HepG2 (cell line): Measurements from ENCODE around the gene C3orf22. TPM values are rescaled to one million over a fixed set of nuclear protein-coding genes. Genes with fewer than 3 reads are reported as not detected.
A peak's percentile ranks its signal among the peaks of the same experiment; 100 is the strongest.

Source experiments
- ADNP ChIP-seq: sonication (generic); formaldehyde crosslinking; IDR thresholded peaks from 2 replicates; pipeline ENCODE4 v1.4.0; 2020; ENCODE audit warnings: missing genetic modification reagents
- ATAD3A ChIP-seq: sonication (generic); formaldehyde crosslinking; IDR thresholded peaks from 2 replicates; pipeline ENCODE4 v1.4.0; 2020; ENCODE audit warnings: missing genetic modification reagents
- CENPT ChIP-seq: sonication (generic); formaldehyde crosslinking; IDR thresholded peaks from 2 replicates; pipeline ENCODE4 v1.8.0; 2022; ENCODE audit warnings: low read depth, mild to moderate bottlenecking, moderate library complexity, missing genetic modification reagents
- CREB1 ChIP-seq, 2 experiments: fragments of 450-650 bp in 1 of 2; IDR thresholded peaks; 2 replicates each; pipeline ENCODE4 v1.6.1; 2016 to 2017; ENCODE audit warnings: control low read depth in 1 of 2, mild to moderate bottlenecking in 1 of 2, missing compliant biosample characterization in 1 of 2, missing genetic modification characterization in 1 of 2
- FLYWCH1 ChIP-seq: sonication (generic); formaldehyde crosslinking; IDR thresholded peaks from 2 replicates; pipeline ENCODE4 v1.8.1; 2023; ENCODE audit warnings: mild to moderate bottlenecking, missing genetic modification reagents
- HES4 ChIP-seq: sonication (generic); formaldehyde crosslinking; IDR thresholded peaks from 2 replicates; pipeline ENCODE4 v1.9.0; 2021; ENCODE audit warnings: mild to moderate bottlenecking, missing genetic modification reagents, borderline replicate concordance
- HNRNPK ChIP-seq: fragments of 200-400 bp; formaldehyde crosslinking; IDR thresholded peaks from 2 replicates; pipeline ENCODE4 v1.6.1; 2018; ENCODE audit warnings: low read length, low read depth, moderate library complexity, mild to moderate bottlenecking; ENCODE audit not compliant: poor library complexity, severe bottlenecking
- HOXA7 ChIP-seq: sonication (generic); formaldehyde crosslinking; IDR thresholded peaks from 2 replicates; pipeline ENCODE4 v1.8.1; 2022; ENCODE audit warnings: mild to moderate bottlenecking, missing genetic modification reagents, moderate library complexity
- KAT2B ChIP-seq: fragments of 150-350 bp; IDR thresholded peaks from 2 replicates; pipeline ENCODE4 v1.6.1; 2014; ENCODE audit warnings: low read depth, low read length, borderline replicate concordance
- KDM5A ChIP-seq: fragments of 200-600 bp; sonication (generic); IDR thresholded peaks from 2 replicates; pipeline ENCODE4 v1.7.0; 2018; ENCODE audit warnings: antibody characterized with exemption, mild to moderate bottlenecking, low read length, borderline replicate concordance
- MAFF ChIP-seq: IDR thresholded peaks from 2 replicates; pipeline ENCODE4 v1.6.1; 2011; ENCODE audit warnings: low read depth, low read length, improper control_type of control experiment
- NFYC ChIP-seq: IDR thresholded peaks from 2 replicates; pipeline ENCODE4 v1.6.1; 2016; ENCODE audit warnings: missing genetic modification reagents, missing compliant biosample characterization
- PAWR ChIP-seq: sonication (generic); formaldehyde crosslinking; IDR thresholded peaks from 2 replicates; pipeline ENCODE4 v1.4.0; 2020; ENCODE audit warnings: missing genetic modification reagents, mild to moderate bottlenecking, borderline replicate concordance
- PHF8 ChIP-seq: sonication (generic); formaldehyde crosslinking; IDR thresholded peaks from 2 replicates; pipeline ENCODE4 v1.5.0; 2020; ENCODE audit warnings: missing genetic modification reagents
- POLR2AphosphoS5 ChIP-seq: IDR thresholded peaks from 2 replicates; pipeline ENCODE4 v1.6.1; 2012; ENCODE audit warnings: low read depth, low read length
- RXRB ChIP-seq: IDR thresholded peaks from 2 replicates; pipeline ENCODE4 v1.6.1; 2016; ENCODE audit warnings: borderline replicate concordance, missing genetic modification reagents, missing compliant biosample characterization
- SAP130 ChIP-seq: IDR thresholded peaks from 2 replicates; pipeline ENCODE4 v1.6.1; 2016; ENCODE audit warnings: low read depth
- SP5 ChIP-seq: IDR thresholded peaks from 2 replicates; pipeline ENCODE4 v1.6.1; 2016; ENCODE audit warnings: low read depth, borderline replicate concordance
- SRF ChIP-seq: IDR thresholded peaks from 2 replicates; pipeline ENCODE4 v1.6.1; 2011; ENCODE audit warnings: mild to moderate bottlenecking, low read depth, low read length, moderate library complexity
- YEATS4 ChIP-seq: sonication (generic); formaldehyde crosslinking; IDR thresholded peaks from 2 replicates; pipeline ENCODE4 v1.4.0; 2020; ENCODE audit warnings: missing genetic modification reagents, borderline replicate concordance
- ZBTB38 ChIP-seq: sonication (generic); formaldehyde crosslinking; IDR thresholded peaks from 2 replicates; pipeline ENCODE4 v1.5.1; 2020; ENCODE audit warnings: mild to moderate bottlenecking, missing genetic modification reagents
- ZFP62 ChIP-seq: sonication (generic); formaldehyde crosslinking; IDR thresholded peaks from 2 replicates; pipeline ENCODE4 v1.4.0; 2020; ENCODE audit warnings: missing genetic modification reagents
- ZGPAT ChIP-seq: IDR thresholded peaks from 2 replicates; pipeline ENCODE4 v1.6.1; 2016; ENCODE audit warnings: mild to moderate bottlenecking
- ZNF207 ChIP-seq: fragments of 450-650 bp; IDR thresholded peaks from 2 replicates; pipeline ENCODE4 v1.6.1; 2016; ENCODE audit warnings: antibody characterized with exemption, borderline replicate concordance
- ZNF235 ChIP-seq: sonication (generic); formaldehyde crosslinking; IDR thresholded peaks from 2 replicates; pipeline ENCODE4 v1.8.1; 2023; ENCODE audit warnings: mild to moderate bottlenecking, missing genetic modification reagents, borderline replicate concordance
- ZNF441 ChIP-seq: sonication (generic); formaldehyde crosslinking; IDR thresholded peaks from 2 replicates; pipeline ENCODE4 v1.7.0; 2021; ENCODE audit warnings: missing genetic modification reagents, borderline replicate concordance
- ZNF614 ChIP-seq: IDR thresholded peaks from 2 replicates; pipeline ENCODE4 v1.6.1; 2018; ENCODE audit warnings: missing biosample characterization, missing genetic modification reagents, inconsistent platforms, borderline replicate concordance
- ZNF775 ChIP-seq: sonication (generic); formaldehyde crosslinking; IDR thresholded peaks from 2 replicates; pipeline ENCODE4 v1.4.0; 2020; ENCODE audit warnings: missing genetic modification reagents, mild to moderate bottlenecking, moderate library complexity, borderline replicate concordance
- polyA plus RNA-seq, 8 experiments: library from polyadenylated mRNA; depleted of rRNA in 3 of 8; stranded (reverse) in 7 of 8; unstranded in 1 of 8; fragments of >200 nt; fragmentation: Illumina TruSeq in 4 of 8; extraction: Trizol in 4 of 8; gene quantifications; 2 replicates each; pipeline versions ENCODE4 v1.2.1 to v1.2.3, GENCODE V29; 2011 to 2016; ENCODE audit warnings: low read depth in 4 of 8, missing spikeins in 1 of 8, mixed read lengths in 1 of 8; ENCODE audit not compliant: insufficient read depth in 1 of 8
- total RNA-seq, 5 experiments: library from RNA; depleted of rRNA; stranded (reverse); fragments of >200 nt; fragmentation: Illumina TruSeq; extraction: Trizol; gene quantifications; 2 replicates each; pipeline ENCODE4 v1.2.3, GENCODE V29; 2016; ENCODE audit warnings: low read depth in 1 of 5
- TF ChIP-seq, protein P1 (sequence below): sonication (generic); formaldehyde crosslinking; IDR thresholded peaks from 2 replicates; pipeline ENCODE4 v1.4.0; 2020; ENCODE audit warnings: missing genetic modification reagents
- TF ChIP-seq, protein P2 (sequence below): IDR thresholded peaks from 2 replicates; pipeline ENCODE4 v1.6.1; 2012; ENCODE audit warnings: inconsistent platforms

The C3orf22 gene
- total and polyA plus RNA-seq, 2 of the 13 experiments (the other 11 are each of a cell fraction or from before 2014, with no cell fraction given), result not detected

DNA sequence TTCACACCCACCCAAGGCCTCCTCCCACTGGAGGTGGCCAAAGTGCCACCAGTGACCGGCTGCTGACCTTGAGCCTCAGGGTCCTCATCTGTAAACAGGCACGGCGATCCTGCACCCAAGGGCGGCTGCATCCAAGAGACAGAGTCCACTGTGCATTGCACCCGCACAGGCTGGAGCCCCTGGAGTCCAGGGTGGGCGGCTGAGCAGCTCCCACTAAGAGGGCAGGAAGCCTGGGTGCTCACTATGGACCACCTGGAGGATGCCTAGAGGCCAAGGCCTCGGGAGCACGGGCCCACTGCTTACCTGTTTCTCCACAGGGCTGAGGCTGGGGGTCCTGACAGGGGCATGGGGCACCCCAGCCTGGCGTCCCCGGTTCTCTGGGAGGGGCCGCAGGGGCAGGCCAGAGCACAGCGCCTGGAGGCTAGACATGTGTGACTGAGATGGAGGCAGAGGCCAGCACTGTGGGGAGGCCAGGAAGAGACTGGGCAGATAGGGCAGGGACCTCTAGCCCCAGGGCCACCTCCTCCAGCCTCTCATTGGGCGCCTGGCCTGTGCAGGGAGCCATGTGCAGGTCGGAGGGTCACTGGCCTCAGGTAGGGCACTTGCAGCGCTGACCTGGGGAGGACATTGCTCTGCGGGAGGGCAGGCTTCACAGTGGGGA is 41.3 kb downstream of the C3orf22 start, which contains the start of gene UROC1 (continued):
- no peak for TF ChIP-seq ZNF235 (CRISPR knock-in tag)
- TF ChIP-seq, protein P1, sequence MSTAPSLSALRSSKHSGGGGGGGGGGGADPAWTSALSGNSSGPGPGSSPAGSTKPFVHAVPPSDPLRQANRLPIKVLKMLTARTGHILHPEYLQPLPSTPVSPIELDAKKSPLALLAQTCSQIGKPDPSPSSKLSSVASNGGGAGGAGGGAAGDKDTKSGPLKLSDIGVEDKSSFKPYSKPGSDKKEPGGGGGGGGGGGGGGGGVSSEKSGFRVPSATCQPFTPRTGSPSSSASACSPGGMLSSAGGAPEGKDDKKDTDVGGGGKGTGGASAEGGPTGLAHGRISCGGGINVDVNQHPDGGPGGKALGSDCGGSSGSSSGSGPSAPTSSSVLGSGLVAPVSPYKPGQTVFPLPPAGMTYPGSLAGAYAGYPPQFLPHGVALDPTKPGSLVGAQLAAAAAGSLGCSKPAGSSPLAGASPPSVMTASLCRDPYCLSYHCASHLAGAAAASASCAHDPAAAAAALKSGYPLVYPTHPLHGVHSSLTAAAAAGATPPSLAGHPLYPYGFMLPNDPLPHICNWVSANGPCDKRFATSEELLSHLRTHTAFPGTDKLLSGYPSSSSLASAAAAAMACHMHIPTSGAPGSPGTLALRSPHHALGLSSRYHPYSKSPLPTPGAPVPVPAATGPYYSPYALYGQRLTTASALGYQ (CRISPR knock-in tag), result no peak
- TF ChIP-seq SAP130 (CRISPR knock-in tag), result peak; percentile 39; the same call in 1 of the 2 replicates
- no peak for TF ChIP-seq ZNF207
- TF ChIP-seq, protein P2, sequence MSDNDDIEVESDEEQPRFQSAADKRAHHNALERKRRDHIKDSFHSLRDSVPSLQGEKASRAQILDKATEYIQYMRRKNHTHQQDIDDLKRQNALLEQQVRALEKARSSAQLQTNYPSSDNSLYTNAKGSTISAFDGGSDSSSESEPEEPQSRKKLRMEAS, result no peak
- TF ChIP-seq NFYC (CRISPR knock-in tag), result peak; percentile 37; the same call in 1 of the 2 replicates
- no peak for TF ChIP-seq PAWR (CRISPR knock-in tag)
- TF ChIP-seq HES4, result no peak
- TF ChIP-seq CENPT (CRISPR knock-in tag), result no peak
- TF ChIP-seq ZNF775, result 0 out of 2 replicates have a peak, but pooled peaks have one; percentile 36
- 0 out of 2 replicates have a peak, but pooled peaks have one; percentile 41 for TF ChIP-seq ADNP
- TF ChIP-seq SP5 (CRISPR knock-in tag), result 0 out of 2 replicates have a peak, but pooled peaks have one; percentile 26
- no peak for TF ChIP-seq YEATS4 (CRISPR knock-in tag)
- TF ChIP-seq ZGPAT (CRISPR knock-in tag), result no peak
- TF ChIP-seq ATAD3A (CRISPR knock-in tag), result no peak
- no peak for TF ChIP-seq SRF
- 0 out of 2 replicates have a peak, but pooled peaks have one; percentile 42 for TF ChIP-seq PHF8 (CRISPR knock-in tag)
- TF ChIP-seq ZNF441, result no peak
- no peak for TF ChIP-seq HNRNPK
- no peak; the same call in 1 of the 2 replicates for TF ChIP-seq POLR2AphosphoS5
- no peak for TF ChIP-seq KAT2B
- no peak for TF ChIP-seq HOXA7 (CRISPR knock-in tag)
- no peak for TF ChIP-seq CREB1 (IDR thresholded peaks at IDR 0.05)
- no peak for TF ChIP-seq CREB1 (CRISPR knock-in tag; IDR thresholded peaks at IDR 0.05)
- no peak for TF ChIP-seq KDM5A
- TF ChIP-seq RXRB (CRISPR knock-in tag), result peak; percentile 31
- no peak for TF ChIP-seq ZFP62
- no peak for TF ChIP-seq FLYWCH1 (CRISPR knock-in tag)
- TF ChIP-seq ZNF614 (CRISPR knock-in tag), result no peak
- TF ChIP-seq MAFF, result no peak
- no peak for TF ChIP-seq ZBTB38 (CRISPR knock-in tag)
